Measurements from ENCODE around the gene KRT23.

The KRT23 gene

DNA sequence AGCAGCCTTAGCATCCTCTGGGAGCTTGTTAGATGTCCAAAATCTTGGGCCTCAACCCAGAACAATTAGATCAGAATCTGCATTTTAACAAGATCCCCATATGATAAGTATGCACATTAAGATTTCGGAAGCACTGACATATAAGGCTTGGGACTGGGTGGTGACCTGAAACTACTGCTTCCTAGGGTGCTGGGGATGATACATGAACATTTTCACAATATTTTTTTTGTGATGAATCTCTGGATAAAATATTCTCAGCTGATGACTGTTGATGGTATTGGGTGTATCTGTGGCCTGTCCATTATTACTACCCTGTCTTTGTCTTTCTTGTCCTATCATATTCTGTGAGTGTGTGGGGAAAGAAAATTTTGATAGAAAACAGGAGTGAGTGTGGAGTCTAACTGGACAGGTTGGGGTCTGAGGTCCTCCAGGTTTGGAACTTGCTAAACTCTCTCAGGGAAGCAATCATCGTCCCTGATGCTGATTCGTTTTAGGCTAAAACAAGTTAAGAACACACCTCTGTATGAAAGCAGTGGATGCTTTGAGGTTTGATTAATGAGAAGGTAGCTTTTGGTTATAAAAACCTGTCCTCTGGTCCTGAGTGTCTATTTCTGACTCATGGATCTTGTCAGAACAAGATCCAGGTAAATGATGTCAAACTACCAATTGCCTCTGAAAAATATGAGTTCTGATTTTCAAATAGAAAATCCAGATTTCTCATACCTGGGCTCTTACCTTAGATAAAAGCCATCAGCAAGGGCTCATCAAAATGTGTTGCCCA lies 23.2 kb downstream of the KRT23 start:
- Histone ChIP-seq H3K27me3 (replicated peaks; ENCODE audit: control insufficient read depth, insufficient read depth, low read length) (no peaks in the 10 kb centered on the region; the same call in none of the 2 replicates), H3K4me3 (replicated peaks; ENCODE audit: low read depth, low read length) (no peak overlapping the region), H3K36me3 (ENCODE audit: control insufficient read depth, insufficient read depth, low read length) (no peaks in the 10 kb centered on the region)
- TF ChIP-seq, protein P1, sequence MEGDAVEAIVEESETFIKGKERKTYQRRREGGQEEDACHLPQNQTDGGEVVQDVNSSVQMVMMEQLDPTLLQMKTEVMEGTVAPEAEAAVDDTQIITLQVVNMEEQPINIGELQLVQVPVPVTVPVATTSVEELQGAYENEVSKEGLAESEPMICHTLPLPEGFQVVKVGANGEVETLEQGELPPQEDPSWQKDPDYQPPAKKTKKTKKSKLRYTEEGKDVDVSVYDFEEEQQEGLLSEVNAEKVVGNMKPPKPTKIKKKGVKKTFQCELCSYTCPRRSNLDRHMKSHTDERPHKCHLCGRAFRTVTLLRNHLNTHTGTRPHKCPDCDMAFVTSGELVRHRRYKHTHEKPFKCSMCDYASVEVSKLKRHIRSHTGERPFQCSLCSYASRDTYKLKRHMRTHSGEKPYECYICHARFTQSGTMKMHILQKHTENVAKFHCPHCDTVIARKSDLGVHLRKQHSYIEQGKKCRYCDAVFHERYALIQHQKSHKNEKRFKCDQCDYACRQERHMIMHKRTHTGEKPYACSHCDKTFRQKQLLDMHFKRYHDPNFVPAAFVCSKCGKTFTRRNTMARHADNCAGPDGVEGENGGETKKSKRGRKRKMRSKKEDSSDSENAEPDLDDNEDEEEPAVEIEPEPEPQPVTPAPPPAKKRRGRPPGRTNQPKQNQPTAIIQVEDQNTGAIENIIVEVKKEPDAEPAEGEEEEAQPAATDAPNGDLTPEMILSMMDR (IDR thresholded peaks at IDR 0.05; ENCODE audit: insufficient read depth, low read length, poor library complexity, severe bottlenecking): no peak
- no peak for DNase-seq (ENCODE audit: extremely low read depth, insufficient read length)

DNA sequence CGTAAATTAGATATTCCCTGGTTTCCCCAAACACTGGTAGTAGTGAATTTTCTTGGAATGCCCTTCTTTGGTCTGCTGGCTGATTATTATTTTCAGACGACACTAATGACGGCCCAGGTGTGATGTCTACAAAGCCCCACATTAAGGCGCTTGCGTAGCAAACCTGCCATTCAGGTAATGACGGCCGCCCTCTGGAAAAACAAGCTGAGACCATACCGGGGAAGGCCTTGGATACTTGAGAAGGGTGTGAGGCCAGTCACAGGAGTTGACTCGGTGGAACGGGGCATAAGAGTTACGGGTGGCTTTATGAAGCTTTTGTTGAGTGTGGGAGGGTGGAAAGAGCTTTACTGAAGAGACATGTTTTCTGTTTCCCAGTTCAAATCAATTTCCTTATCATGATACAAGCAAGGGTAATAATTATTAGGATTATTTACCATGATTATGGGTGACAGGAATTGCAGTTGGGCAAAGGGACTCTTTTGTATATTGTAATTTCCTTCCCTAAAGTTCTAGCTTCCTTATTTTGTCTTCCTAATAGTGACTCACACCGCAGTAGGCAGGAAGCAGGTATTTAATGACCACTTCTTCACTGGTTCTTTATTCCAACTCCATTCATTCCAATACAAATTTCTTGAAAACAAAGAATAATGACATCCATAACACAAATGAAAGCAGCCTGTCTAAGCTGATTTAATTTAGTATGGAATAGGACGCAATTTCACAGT lies 24.8 kb downstream of the KRT23 start:
- Histone ChIP-seq H3K27me3 (replicated peaks; ENCODE audit: control insufficient read depth, insufficient read depth, low read length) (no peaks in the 10 kb centered on the region; the same call in none of the 2 replicates), H3K4me3 (replicated peaks; ENCODE audit: low read depth, low read length) (no peak overlapping the region), H3K36me3 (ENCODE audit: control insufficient read depth, insufficient read depth, low read length) (no peaks in the 10 kb centered on the region)
- no peak for DNase-seq (ENCODE audit: extremely low read depth, insufficient read length)
- TF ChIP-seq, protein P1 (IDR thresholded peaks at IDR 0.05; ENCODE audit: insufficient read depth, low read length, poor library complexity, severe bottlenecking): no peak

DNA sequence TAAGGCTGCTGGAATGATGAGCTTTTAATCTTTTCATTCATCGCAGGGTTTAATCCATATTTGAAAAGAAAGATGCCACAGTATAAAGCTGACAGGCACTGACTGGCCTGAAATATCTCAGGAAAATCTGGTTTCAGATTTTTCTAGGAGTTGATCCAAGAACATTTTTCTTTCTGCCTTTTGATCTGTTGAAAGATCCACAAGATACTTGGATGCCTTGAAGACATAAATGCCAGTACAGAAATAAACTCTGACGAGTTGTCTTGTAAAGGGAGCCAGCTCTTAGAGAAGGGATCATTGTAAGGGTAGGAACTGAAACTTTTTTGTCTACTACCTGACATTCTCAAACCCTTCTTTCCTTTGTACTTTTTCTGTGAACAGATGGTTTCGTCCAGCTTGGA lies 27.0 kb downstream of the KRT23 start:
- no peak overlapping the region for H3K4me3 ChIP-seq (replicated peaks; ENCODE audit: low read depth, low read length)
- TF ChIP-seq, protein P1 (IDR thresholded peaks at IDR 0.05; ENCODE audit: insufficient read depth, low read length, poor library complexity, severe bottlenecking): no peak
- DNase-seq (ENCODE audit: extremely low read depth, insufficient read length): no peak

DNA sequence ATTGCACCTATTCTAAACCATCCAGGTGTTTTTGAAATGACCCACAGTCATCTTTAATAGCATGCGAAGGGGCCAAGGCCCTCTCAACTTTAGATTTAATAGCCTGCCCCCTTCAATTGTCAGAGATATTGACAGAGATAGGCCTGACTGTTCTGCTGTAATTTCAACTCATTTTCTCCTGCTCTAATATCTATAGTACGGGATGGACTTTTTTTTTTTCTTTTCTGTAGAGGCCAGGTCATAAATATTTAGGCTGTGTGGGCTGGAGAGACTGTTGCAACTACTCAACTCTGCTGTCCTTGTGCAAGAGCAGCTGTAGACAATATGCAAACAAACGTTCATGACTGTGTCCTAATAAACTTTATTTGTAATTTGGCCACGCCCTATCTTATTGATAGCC lies 27.7 kb downstream of the KRT23 start:
- DNase-seq (ENCODE audit: extremely low read depth, insufficient read length): no peak
- TF ChIP-seq, protein P1 (IDR thresholded peaks at IDR 0.05; ENCODE audit: insufficient read depth, low read length, poor library complexity, severe bottlenecking): no peak
- H3K27me3 ChIP-seq (replicated peaks; ENCODE audit: control insufficient read depth, insufficient read depth, low read length): no peaks in the 10 kb centered on the region; the same call in none of the 2 replicates
- no peak overlapping the region for H3K4me3 ChIP-seq (replicated peaks; ENCODE audit: low read depth, low read length)
- H3K36me3 ChIP-seq (ENCODE audit: control insufficient read depth, insufficient read depth, low read length): no peaks in the 10 kb centered on the region

More for the DNA sequence above, 27.0 kb downstream of the KRT23 start:
- no peaks in the 10 kb centered on the region for H3K36me3 ChIP-seq (ENCODE audit: control insufficient read depth, insufficient read depth, low read length)
- no peaks in the 10 kb centered on the region; the same call in none of the 2 replicates for H3K27me3 ChIP-seq (replicated peaks; ENCODE audit: control insufficient read depth, insufficient read depth, low read length)

DNA sequence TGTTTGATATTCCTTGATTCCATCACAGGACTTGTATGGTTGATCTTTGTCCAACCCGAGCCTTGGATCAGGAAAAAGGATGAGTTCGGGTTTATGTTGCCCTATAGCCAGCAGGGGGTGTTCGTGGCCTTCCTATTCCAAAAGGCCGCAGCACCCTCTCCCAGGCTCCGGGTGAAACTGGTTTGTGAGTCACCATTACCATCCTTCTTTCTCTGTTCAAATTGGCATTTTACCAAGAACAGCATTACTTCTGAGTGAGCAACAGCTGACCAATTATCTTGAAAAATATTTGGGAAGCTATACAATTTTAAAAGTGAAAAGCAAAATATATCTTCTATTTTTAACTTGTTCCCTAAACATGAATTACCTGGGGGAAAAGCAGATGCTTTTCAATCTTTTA lies 28.1 kb downstream of the KRT23 start:
- H3K36me3 ChIP-seq (ENCODE audit: control insufficient read depth, insufficient read depth, low read length): no peaks in the 10 kb centered on the region
- no peak for DNase-seq (ENCODE audit: extremely low read depth, insufficient read length)
- H3K27me3 ChIP-seq (replicated peaks; ENCODE audit: control insufficient read depth, insufficient read depth, low read length): no peaks in the 10 kb centered on the region; the same call in none of the 2 replicates
- H3K4me3 ChIP-seq (replicated peaks; ENCODE audit: low read depth, low read length): no peak overlapping the region
- TF ChIP-seq, protein P1 (IDR thresholded peaks at IDR 0.05; ENCODE audit: insufficient read depth, low read length, poor library complexity, severe bottlenecking): peak; percentile 73
